GM21447 (cell line): Measurements from ENCODE around the gene IL18RAP.

Experiments used
- ATAC-seq: cut with Tn5 transposase; IDR thresholded peaks from one replicate; pipeline ENCODE4 v1.9.1; 2021; ENCODE audit not compliant: unreplicated experiment

IL18RAP gene

DNA sequence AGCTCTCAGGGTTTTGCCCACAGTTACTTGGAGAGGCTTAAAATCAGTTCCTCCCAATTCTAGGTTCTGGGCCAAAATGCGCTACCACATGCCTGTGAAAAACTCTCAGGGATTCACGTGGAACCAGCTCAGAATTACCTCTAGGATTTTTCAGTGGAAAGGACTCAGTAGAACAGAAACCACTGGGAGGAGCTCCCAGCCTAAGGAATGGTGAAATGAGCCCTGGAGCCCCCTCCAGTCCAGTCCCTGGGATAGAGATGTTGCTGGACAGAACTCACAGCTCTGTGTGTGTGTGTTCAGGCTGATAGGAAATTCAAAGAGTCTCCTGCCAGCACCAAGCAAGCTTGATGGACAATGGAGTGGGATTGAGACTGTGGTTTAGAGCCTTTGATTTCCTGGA lies 29.0 kb downstream of the IL18RAP start:
- no peak for ATAC-seq

DNA sequence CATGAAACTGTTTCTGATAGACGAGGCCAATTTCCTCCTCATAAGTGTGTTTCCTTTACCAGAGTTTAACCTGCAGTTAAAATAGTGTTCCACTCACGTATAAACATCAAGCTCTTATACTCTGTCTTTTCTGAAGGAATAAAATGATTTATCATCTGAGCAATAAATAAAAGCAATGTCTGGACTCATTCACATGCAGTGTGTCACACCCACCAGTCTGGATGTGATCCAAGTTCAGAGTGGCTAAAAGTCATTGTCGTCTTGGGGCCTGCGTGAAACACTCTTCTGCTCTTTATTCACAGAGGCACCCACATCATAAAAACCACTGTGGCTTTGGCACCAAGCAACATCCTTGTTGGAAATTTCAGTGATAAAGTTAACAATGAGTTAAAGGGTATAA lies 30.5 kb downstream of the IL18RAP start:
- ATAC-seq, result no peak

DNA sequence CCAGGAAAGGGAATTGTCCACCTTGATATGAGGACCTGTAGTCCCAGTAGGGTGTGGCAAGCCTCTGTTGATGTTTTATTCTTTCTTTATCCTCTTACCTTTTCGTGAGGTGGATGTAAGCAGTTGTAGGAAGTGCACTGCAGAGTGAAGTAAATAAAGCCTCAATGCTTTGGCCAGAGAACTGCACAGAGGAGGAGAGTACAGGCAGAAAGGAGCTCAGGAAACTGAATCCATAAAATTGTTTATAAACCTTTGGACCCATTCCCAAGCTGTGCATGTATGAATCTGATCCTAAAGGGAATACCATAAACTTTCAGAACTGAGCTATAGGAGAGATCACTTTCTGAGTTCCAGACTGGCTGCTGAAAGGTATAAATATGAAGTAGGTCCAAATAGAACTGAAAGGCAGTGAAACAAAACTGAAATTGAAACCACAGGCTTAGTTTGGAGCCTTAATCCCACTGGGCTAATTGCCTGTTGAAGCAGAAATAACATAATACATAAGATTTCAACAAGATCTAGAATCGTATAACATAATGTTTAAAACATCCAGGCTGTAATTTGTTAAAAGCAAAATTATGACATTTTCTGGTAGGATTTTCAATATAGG lies 32.2 kb downstream of the IL18RAP start:
- no peak for ATAC-seq

DNA sequence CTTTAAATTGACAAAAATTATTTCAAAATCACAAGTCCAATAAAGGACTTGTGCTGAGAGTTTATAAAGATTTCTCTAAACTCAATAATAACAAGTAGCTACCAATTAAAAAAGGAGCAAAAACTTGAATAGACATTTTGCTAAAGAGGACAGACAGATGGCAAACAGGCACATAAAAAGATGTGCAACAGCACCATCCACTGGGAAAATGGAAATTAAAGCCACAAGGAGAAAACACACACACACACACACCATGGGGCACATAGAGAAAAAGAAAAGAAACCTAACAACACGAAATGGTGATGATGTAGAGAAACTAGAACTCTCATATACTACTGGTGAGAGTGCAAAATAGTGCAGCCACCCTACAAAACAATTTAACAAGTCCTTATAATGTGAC lies 37.5 kb downstream of the IL18RAP start:
- ATAC-seq, result no peak

DNA sequence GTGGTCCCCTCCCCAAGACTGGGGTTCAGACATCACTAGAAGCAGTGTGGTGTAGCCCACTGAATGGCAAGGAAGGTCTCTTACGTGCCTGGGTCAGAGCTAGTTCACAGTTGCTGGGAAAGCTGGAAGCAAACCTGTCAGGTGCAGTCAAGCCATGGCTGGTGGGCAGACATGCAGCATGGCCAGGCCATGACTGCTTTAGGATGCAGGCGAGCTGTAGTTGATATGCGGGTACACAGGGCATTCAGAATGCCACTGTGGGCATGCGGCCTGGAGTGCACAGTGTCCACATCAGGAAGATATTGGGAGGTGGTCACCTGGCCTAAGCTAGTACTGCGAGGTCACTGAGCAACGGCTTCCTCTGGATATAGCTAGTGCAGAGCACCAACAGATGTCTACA lies 38.2 kb downstream of the IL18RAP start:
- ATAC-seq, result no peak

DNA sequence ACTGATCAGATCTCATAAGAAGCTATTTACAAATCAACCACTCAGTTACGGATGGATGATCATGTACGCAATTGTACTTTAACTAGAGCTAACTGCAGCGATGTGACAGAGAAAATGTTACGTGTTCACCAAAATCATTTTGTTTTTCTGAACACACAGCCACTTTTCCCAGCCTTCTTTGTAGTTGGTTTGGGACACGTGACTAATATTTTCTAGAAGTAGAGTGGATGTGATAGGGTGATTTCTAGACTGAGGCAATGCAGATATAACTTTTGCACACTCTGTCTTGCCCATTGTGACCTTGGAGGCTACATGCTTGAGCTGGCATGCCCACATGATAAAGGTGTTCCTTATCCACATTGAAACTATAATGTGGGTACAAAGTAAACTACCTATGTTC lies 40.2 kb downstream of the IL18RAP start:
- ATAC-seq, result no peak

DNA sequence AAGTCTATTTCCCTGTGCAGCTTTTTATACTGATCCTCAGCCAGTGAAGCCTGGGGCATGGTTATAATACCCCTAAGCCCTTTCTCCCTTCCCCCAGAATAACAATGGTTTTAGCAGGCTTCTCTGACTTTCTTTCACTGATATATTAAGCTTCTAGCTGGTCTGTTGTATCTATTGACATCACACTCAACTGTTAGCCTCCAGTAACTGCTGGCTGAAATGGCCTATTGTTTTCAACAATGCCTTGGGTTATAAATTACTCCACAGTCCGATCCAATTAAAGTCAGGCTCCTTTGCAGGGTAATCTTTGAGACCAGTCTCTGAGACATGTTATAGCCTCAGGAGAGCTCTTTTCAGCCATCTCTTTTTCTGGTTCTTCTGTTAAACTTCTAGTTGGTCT lies 47.2 kb downstream of the IL18RAP start:
- ATAC-seq, result no peak

DNA sequence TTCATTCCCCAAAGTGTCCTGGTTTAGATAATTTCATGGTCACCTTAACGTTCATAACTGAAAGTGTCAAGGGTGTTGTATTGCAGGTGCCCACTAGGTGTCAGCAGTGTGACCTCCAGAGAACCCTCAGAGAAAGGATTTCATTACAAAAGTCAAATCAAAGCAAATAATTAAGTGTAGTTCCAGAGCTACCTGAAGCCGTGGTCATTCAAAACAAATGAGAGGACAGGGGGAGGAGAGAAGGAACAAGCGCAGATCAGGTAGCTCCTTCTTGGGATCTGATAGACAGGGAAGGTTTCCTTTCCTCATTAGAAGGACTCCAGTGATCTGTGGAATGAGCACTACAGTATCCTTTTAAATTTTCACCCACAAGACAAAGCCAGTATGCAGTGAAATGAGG lies 50.1 kb downstream of the IL18RAP start, which contains the start of gene SLC9A4:
Gene SLC9A4 (plus strand): TSS at position 207 of the 400 bp plus-strand sequence. CDS start 534 bp downstream, outside the sequence.
- ATAC-seq, result no peak

DNA sequence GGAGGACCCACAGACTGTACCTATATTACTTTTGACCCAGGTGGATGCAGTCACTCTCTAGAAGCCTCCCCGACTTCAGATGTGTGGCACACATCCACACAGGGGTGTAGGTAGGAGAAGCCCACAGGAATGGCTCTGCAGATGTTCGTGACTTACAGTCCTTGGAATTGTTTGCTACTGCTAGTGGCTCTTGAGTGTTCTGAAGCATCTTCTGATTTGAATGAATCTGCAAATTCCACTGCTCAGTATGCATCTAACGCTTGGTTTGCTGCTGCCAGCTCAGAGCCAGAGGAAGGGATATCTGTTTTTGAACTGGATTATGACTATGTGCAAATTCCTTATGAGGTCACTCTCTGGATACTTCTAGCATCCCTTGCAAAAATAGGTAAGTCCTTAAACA lies 50.7 kb downstream of the IL18RAP start:
- ATAC-seq, result no peak

DNA sequence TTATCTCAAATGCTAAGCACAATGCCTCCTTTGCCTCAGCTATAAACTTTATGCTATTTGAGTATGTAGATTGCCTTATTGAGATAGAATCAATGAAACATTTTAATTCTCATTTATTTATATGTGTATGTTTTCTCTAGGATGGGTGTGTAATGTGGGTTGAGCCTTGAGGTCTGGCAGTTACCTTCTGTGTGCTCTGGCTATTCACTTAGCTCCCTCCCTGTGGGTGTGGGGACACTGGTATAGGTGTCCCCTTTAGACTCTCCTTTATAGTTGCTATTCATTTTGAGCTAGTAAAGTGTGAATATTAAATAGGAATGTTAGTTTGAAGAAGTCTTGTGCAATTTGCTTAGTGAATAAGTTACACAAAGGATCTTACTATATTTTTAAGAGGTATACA lies 51.8 kb downstream of the IL18RAP start:
- ATAC-seq, result no peak

DNA sequence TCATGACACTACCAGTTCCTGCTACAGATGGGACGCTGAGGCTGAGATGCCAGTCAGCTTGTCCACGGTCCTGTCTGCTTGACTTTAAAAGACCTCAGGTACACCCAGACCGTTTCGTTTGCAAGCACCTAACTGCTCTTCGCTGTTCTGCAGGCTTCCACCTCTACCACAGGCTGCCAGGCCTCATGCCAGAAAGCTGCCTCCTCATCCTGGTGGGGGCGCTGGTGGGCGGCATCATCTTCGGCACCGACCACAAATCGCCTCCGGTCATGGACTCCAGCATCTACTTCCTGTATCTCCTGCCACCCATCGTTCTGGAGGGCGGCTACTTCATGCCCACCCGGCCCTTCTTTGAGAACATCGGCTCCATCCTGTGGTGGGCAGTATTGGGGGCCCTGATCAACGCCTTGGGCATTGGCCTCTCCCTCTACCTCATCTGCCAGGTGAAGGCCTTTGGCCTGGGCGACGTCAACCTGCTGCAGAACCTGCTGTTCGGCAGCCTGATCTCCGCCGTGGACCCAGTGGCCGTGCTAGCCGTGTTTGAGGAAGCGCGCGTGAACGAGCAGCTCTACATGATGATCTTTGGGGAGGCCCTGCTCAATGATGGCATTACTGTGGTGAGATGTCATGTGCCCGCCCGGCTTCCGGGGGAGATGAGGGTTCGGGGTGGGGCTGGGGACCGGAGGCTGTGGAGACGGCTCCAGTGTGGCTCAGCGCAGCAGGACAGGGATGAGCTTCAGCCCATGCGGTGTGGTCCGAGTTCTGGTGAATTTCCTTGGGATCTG lies 55.9 kb downstream of the IL18RAP start:
- no peak for ATAC-seq

DNA sequence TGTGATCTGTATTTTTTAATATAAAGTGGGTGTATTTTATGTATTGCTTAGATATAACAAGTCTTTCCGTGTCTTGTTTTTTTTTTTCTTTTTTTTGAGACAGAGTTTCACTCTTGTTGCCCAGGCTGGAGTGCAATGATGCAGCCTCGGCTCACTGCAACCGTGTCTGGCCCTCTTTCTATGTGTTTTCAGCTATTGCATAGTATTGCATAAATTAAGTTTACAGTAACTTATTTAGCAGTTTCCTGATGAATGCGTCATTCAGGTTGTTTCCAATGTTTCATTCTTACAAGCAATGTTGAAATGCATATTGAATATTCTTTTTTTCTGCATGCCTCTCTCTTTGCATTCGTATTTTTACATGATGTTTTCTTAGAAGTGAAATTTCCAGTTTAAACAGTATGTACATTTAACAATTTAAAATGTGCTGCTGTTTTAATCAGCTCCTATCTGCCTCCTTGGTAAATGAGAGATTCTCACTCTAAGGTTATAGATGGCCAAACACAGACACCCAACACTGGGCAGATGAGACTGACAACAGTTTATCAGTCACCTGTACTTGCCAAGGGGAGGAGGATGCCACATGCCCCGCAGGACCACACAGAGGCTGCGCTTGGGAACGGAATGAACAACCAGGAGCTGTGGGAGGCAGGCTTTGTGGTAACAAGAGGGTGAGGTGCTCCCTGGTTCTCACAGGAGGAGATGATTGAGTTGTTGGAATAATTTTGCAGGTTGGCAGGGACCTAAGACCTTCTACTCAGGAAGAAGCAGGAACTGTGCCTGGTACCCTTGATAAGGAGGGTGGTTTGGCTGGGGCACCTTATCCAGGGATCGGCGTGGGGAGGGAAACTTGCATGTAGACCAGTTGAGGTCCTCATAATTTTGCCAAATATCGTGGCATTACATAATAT lies 57.6 kb downstream of the IL18RAP start:
- ATAC-seq, result no peak

DNA sequence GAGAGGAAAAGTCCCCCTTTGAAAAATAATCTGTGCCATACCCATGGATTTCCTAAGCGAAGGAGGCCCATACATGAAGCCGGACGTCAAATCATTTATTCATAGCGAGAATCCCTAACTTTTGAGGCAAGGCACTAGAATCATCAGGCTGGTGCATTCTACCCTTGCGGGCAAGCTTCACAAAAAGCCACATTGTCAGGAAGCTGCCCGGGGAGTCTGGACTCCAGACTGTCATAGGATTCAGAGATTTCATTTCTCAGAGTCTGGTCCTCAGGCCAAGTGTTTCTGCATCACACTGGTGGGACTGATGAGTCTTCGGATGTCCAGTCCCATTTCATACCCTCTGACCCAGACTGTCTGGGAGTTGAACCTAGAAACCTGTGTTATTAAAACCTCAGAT lies 59.0 kb downstream of the IL18RAP start:
- no peak for ATAC-seq

DNA sequence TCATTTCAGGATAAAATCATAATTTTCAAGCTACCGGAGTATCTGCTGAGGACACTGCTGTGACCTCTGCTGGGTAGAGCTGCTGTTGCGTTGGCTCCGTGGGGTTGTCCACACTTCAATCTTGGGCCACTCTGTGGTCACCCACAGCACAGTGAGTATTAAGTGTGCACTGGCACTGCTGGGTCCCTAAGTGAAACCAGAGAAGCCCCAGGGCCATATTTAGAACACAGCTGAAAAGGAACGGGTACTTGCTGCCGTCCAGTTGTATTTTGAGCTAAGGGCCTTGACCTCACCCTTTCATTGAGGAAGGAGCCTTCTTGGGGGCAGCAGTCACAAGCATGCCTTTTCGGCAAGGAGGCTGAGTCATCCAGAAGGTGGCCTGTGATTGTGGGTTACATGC lies 60.1 kb downstream of the IL18RAP start:
- no peak for ATAC-seq

DNA sequence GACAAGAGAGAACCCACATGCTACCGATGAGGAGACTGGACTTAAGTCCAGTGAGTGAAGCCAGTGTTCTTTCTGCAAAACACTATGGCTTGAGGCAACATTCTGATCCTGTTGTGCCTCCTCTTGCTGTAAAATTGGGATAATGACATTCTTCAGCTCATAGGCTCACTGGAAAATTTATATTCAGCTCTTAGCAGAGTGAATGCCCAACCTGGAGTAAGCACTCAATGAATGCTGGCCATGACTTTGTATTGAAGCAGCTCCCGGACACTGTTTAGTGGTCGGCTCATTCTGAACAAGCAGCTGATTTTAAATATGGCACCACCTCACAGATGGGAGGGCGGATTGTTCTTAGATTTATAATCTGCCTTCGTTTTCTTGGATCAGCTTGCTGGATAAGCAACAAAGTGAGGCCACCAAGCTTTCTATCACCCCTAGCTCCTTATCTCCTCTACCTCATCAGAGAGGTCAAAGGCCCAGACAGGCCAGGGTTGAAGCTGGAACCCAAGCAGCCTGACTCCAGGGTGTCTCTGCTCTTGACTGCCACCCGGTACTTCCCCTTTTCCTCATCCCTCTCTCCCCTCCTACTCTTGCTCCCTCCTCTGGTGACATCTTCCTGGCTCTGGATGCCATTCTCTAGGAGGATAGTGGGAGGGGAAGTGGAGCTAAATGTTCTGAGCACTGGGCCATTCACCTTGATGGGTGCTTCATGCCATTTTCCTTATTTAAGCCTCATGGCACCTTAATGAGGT lies 61.5 kb downstream of the IL18RAP start:
- no peak for ATAC-seq

DNA sequence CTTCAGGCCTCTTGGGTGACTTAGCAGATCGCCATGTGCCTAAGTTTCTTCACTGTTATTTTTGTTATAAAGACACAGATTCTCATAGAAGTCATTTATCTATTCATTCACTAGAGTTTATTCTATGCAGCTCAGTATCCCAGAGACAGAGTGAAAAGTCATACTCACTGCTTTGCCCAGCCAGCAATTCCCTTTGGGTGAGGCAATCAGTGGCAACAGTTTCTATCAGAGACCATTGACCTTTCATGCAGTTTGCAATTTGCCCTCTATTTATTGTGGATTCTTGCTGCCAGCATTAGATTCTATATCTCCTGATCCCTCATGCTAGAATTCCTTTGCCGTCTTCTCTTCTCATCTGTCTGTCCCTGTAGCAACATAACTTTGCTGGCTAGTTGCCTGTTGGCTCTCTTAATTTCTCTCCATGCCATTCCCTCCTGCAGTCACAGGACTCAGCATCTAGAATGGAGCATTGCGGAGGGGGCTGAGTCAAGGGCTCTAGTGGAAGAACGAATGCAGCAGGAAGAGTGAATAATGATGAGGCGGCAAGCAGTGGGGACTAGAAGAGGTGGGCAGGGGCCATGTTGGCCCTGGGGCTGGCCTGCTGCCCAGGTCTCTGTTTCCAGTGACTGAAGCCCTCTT lies 62.3 kb downstream of the IL18RAP start:
- ATAC-seq, result no peak

DNA sequence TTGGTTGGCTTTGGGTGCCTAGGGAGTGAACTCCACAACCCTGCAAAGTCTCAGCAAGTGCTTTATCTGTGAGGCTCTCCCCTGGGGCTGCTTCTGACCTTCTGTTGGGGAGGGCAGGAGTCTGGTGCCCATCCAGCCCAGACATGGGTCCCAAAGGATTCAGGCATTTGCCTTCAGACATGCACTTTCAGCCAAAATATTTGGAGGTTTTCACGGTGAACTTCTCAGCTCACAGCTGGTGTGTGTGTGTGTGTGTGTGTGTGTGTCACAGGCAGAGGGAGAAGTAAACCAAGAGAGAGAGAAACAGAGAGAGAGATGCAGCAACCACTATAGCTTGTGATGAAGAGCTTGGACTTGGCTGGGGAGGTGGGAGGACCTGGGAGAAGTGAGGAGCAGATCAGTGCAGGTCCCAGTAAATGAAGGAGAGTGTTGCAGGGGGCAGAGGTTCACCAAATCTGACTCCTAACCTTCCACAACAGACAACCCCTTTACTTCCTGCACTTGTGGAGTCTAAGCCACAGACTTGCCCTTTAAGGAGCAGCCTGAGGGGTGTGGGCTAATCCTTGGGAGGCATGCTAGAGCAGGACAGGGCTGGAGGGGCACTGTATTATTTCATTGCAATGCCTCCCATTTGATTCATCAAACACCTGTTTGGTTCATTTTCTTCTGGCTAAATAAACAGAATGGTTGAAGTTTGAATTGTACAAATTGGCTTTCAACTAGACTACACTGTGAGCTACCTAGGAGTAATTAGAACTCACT lies 64.2 kb downstream of the IL18RAP start:
- no peak for ATAC-seq

DNA sequence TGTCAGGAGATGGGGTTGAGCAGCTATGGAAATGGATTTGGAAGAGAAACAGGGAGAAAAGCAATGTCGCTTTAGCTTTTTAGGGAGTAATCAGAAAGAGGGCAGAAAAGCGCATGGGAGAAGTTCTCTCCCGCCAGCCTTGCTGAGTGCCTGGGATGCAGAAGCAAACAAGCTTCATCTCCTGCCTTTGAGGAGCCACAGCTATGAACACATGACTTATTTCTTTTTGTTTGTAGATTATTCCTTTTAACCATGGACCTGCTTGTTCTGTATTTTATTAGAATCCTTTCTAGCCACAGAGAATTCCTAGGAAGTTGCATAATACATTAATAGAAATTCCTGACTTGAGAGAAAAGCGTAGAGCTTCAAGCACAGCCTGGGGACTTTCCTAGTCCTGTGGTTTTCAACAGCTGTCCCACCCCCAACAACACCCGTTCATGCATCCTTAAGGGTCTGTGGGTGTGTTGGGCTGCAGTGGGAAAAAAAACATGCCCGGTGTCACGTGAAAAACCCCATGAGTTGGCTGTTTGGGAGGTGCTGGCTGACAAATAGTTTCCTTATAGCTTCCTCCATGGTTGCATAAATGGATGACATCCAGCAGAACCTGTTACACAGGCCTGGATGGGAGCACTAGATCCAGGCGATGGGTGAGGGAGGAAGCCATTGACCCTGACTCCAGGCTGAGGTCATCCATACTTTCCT lies 65.0 kb downstream of the IL18RAP start:
- no peak for ATAC-seq

DNA sequence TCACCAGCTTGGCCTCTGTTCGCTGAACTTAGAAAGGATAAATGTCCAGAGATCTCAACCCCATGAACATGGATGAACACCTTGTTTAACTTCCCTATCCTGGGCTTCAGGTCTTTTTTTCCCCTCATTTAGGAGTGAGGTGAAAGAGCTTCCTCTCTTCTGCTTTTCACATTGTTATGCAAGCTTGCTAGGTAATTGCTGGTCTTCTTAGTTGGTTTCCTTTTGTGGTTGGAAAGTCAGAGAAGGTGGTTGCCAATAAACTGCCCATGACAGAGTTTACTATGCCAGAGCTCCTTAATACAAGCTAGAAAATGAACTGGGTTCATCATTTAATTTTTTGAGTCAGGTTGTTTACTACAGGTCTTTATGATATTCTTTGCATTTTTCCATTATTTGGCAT lies 66.7 kb downstream of the IL18RAP start:
- ATAC-seq, result no peak
